ENCODE data around the gene IFITM2. TPM values are rescaled to one million over a fixed set of nuclear protein-coding genes. Genes with fewer than 3 reads are reported as not detected.
A peak's percentile ranks its signal among the peaks of the same experiment; 100 is the strongest.
"Not testable (repeated sequence)": the region's sequence is repeated elsewhere in the genome, so short reads cannot be mapped to it uniquely, and the experiment has no call there.

IFITM2 gene
- total RNA-seq = 13.5 and 126 TPM in 2 replicates

DNA sequence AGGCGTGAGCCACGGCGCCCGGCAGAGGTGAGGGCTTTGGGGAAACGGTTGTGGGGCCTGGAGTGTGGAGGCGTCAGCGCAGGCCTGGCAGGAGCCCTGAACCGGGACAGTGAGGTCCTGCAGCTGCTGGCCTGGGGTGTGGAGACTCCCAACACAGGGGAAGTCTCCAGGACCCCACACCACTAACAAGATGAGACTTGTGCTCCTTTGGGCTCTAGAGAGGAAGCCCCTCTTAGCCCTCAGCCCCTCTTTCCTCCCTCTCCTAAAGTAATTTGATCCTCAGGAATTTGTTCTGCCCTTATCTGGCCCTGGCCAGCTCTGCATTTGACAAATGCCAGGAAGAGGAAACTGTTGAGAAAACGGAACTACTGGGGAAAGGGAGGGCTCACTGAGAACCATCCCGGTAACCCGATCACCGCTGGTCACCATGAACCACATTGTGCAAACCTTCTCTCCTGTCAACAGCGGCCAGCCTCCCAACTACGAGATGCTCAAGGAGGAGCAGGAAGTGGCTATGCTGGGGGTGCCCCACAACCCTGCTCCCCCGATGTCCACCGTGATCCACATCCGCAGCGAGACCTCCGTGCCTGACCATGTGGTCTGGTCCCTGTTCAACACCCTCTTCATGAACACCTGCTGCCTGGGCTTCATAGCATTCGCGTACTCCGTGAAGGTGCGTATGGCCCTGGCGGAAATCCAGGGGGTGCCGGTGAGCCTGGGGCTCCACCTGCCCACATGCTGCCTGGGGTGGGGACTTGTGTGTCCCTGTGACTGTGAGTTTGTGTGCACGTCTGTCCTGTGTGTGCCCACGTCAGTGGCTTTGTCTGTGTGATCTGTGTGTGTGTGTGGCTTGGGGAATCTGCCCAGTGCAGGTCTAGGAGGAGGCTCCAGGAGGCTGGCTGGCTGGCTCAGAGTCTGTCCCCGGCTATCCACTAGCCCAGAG, at the start of gene IFITM2:
Gene IFITM2 (plus strand): TSS at position 51 of the 943 bp plus-strand sequence. CDS start 377 bp downstream, at position 428.
- peak; percentile 77 for DNase-seq (ENCODE audit: low read depth)

DNA sequence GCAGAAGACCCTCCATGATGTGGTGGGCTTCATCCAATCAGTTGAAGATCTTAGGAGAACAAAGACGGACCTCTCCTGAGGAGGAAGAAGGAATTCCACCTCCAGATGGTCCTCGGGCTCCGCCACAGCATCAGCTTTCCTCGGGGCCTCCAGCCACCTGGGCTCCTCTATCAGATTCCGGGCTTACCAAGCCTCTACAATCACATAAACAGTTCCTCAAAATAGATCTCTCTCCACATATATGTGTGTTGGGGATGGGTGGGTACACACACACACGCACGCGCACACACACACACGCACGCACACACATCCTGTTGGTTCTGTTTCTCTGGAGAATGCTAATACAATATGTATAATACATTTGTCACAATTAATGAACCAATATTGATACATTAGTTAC, 48.2 kb upstream of the IFITM2 start:
- DNase-seq (ENCODE audit: low read depth) = no peak

DNA sequence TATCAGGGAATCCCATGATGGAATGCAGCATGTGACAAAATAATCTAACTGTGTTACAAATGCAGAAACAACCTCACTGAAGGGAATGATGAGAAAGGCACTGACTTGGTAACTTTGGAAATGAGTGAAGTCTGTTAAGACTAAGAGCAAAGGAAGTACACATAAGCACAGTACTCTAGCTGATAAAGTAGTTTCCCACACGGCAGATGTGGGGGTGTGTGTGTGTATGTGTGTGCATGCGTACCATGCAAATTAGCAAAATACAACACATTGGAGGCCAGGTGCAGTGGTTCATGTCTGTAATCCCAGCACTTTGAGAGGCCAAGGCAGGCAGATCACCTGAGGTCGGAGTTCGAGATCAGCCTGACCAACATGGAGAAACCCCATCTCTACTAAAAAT, 46.0 kb upstream of the IFITM2 start:
- no peak for DNase-seq (ENCODE audit: low read depth)

DNA sequence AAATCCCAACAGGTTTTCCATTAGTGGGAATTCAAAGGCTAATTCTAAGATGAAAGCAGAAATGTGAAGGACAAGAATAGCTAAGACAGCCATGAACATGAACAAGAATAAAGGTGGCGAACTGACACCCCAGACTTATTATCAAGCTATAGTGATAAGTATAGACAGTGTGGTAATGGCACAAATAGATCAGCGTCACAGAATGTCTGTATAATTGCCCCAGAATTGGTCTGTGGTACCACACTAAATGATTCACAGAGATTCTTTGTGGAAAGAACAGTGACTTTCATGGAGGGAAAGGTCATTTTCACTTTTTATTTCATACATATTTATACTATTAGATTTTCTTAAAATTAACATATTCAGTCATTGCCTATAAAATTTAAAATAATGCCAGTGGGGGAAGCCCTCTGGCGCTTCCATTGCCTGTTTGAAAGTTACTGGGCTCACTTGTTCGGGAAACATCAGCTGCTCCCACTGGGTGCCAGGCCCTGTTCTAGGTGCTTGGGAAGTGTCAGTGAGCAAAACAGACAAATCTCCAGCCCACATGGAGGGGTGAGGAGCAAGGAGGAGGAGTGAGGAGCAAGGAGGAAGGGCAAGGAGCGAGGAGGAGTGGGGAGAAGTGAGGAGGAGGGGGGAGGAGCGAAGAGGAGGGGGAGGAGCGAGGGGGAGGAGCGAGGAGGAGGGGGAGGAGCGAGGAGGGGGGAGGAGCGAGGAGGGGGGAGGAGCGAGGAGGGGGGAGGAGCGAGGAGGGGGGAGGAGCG, 40.8 kb upstream of the IFITM2 start:
- no peak for DNase-seq (ENCODE audit: low read depth)

DNA sequence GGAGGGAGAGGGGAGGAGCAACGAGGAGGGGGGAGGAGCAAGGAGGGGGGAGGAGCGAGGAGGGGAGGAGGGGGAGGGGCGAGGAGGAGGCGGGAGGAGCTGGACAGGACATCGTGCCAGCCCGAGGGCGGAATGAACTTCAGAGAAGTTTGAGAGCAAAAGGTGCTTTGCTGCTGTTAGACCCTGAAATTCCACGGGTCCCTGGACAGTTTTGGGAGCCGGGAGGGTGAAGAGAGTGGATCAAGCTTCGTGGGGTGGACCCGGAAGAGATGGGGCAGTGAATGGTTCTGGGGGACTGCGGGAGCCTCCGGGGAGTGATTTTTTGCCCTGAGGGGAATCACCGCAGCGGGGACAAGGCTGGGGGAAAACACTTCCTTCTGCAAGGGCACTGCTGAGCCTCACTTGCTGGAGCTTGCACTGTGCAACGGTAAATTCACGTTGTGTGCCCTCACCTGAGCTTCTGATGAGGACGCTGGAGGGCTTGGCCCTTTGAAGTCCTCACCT, 40.1 kb upstream of the IFITM2 start:
- DNase-seq (ENCODE audit: low read depth) = no peak

DNA sequence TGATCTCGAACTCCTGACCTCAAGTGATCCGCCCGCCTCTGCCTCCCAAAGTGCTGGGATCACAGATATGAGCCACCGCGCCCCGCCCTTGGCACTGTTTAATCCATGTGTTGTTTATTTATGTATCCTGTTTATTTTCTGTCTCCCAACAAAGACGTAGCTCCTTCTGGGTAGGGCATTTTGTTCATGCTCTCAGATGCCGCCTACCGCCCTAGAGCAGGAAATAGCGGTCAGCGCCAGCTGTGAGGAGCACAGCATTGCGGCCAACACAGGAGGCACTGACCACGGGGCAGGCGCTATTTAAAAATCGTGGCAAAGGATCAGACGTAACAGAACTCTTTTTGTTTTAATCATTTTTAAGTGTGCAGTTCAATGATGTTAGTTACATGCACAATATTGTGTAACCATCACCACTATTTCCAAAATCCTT, 38.9 kb upstream of the IFITM2 start:
- not testable (repeated sequence) for DNase-seq (ENCODE audit: low read depth)

DNA sequence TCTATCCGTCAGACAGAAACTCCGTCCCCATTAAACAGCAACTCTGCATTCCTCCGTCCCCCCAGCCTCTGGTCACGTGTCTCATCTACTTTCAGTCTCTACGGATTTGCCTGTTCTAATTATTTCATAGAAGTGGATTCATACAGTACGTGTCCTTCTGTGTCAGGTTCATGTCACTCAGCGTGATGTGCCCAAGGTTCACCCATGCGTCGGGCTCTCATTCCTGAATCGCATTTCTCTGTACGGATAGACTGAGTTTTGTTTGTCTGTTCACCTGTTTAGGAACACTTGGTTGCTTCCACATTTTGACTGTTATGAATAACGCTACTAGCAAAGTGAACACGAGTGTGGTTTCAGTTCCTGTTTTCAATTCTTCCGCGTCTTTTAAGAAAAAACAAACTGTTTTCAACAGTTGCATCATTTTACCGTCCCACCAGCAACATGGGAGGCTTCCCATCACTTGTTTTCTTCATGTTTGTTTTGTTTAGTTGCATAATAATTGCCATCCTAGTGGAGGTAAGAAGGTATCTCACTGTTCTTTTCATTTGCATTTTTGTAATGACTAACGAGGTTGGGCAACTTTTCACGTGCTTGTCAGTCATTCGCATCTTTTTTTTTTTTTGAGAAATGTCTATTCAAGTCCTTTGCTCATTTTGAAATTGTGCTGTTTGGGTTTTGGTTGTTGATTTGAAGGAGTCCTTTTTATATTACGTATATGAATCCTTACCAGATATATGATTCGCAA, 38.3 kb upstream of the IFITM2 start:
- DNase-seq (ENCODE audit: low read depth) = peak; percentile 35

DNA sequence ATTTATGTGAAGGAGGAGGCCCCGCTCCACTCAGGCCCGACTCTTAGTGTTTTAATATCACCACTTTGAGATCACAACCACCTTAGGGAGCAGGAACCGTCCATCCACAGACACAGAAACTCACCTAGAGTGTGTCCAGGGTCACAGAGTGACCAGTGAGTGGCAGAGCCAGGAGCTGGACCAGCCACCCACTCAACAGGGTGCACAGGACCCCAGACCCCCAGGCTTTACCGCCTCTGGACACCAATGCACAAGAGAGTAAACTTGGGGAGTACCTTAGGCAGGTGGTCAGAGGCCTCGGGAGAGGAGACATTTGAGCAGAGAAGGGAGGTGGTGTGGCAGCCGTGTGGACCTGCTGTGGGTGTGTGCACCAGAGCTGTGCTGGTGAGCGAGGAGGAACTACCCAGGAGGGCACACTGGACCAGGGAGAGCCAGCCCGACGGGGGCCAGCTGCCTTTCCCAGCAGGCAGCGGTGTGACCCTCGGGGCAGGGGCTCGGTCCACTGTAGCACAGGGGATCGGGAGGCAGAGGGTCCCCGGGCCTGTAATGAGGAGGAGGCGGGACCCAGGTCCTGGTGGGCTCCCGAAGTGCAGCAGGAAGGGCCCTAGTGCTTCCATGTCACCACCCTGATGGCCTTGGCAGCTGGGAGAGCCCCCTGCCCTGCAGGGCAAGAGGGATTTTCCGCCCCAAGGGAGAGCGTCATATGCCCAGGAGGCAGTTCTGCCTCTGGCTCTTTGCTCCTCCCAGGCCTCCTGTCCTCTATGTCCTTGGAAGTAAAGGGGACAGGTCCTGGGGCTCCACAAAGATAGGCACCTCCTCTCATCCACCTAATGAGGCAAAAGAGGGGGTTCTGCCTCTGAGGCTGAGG, 36.9 kb upstream of the IFITM2 start:
- no peak for DNase-seq (ENCODE audit: low read depth)

DNA sequence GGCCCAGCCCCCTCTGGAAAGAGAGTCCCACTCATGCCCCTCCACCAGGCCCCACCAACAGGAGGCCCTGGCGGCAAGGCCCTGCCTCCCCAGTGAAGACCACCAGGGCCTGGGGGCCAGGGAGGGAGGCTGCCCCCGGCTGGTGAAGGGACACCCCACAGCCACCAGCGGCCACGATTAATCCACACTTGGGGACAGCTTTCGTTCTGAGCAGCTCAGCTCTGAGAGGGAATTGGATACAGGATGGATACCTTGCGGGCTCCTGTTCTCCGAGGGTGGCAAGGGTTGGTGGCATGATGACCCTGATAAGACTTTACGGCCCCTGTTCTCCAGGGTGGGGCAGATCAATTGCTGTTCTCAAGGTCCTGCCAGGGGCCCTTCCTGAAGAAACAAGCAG, 36.3 kb upstream of the IFITM2 start:
- no peak for DNase-seq (ENCODE audit: low read depth)

DNA sequence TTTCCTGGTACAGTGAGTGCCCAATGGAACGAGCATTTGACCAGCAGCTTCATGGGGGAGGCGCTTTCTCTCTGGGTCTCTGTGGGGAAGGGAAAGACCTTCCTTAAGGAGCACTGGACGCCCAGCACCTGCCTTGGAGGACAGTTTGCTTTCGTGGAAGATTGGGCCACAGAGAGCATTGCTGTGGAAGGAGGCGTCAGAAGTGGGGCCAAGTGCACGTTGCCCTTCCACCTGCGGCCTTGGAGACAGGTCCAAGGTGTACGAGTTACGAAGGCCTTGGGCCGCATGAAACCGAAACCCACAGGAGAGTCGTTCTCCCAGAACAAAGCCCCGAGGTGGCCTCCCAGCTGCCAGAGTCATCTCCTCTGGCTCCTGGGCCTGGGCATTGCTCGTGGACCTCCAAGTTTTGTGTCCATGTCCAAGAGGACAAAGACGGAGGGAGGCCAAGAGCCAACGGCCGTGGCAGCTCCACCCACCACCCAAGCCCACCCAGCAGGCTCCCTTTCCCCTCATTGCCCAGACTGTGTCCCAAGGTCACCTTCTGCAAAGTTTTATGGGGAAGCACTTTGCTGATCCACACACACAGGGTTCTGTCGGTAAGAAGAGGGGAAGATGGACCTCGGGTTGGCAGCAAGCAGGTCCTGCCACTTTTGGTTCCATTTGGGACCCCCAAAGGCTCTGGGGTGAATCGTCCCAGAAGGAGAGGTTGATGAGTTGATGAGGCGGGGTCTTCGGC, 35.3 kb upstream of the IFITM2 start:
- DNase-seq (ENCODE audit: low read depth) = no peak

DNA sequence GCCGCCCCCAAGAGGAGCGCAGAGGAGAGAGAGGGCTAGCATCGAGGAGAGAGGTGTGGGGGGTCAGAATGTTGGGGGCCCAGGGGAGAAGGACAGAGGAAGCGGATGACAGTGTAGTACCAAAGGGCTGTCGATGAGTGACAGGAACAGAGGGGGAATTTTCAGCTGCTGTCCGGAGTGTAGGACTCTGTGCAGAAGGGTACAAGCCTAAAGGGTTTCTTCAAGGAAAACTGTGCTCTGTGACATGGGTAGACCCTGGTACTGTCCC, 34.8 kb upstream of the IFITM2 start:
- no peak for DNase-seq (ENCODE audit: low read depth)

DNA sequence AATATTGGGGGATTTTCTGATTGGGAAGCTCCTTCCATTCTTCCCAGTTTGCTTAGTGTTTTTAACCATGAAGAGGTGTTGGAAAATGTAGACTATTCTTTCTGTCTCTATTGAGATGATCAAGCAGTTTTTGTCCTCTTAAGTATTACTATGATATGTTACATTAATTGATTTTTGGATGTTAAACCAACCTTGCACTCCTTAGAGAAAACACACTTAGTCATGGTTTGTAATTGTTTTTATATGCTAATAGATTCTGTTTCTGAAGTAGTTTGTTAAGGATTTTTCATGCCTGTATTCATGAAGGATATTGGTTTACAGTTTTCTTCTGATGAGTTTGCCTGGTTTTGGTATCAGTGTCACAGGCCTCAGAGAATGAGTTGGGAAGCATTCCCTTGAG, 31.4 kb upstream of the IFITM2 start:
- DNase-seq (ENCODE audit: low read depth) = no peak

DNA sequence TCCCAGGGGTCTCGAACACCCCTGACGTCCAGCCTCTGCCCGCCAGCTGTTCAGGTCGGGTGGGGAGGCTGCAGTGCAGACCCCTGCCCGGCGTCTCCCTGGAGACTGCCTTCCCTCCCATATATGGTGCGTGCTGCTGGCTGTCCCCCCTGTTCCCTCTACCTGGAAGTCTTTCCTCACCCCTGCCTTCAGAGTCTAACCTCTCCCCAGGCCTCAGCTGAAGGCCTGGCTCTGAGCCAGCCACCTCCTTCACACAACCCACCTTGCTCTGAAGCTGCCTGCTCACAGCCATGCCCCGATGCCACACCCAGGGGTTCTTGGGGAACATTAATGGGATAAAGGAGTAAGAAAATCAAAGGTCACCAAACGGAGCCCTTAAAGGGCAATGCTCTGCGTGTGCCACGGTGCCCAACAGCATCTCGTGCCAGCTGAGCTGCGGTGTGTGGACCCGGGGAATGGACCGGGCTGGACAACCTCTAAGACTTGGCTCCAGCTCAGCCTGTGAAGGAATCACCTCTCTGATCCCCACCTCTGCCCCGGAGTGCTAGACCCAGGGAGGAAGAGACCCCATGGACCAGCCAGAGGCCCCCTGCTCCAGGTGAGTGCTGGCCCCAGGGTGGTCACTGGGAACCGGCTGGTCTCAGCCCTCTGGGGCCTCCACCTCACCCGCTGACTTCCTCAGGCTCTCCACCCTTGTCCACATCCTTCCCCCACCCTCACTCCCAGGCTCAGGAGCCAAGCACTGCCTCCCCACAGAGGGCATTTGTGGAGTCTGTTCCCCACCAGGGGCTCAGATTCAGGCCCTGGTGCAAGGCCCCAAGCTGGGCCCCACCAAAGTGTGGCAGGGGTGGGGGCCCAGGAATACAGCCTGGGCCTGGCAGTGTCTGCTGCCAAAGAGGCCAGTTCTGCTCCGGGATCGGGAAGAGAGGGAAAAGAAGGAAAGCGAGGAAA, 29.3 kb upstream of the IFITM2 start, which contains the start of gene NLRP6:
Gene NLRP6 (plus strand): TSS at position 407 of the 951 bp plus-strand sequence. CDS start 163 bp downstream, at position 570.
- DNase-seq (ENCODE audit: low read depth) = no peak

DNA sequence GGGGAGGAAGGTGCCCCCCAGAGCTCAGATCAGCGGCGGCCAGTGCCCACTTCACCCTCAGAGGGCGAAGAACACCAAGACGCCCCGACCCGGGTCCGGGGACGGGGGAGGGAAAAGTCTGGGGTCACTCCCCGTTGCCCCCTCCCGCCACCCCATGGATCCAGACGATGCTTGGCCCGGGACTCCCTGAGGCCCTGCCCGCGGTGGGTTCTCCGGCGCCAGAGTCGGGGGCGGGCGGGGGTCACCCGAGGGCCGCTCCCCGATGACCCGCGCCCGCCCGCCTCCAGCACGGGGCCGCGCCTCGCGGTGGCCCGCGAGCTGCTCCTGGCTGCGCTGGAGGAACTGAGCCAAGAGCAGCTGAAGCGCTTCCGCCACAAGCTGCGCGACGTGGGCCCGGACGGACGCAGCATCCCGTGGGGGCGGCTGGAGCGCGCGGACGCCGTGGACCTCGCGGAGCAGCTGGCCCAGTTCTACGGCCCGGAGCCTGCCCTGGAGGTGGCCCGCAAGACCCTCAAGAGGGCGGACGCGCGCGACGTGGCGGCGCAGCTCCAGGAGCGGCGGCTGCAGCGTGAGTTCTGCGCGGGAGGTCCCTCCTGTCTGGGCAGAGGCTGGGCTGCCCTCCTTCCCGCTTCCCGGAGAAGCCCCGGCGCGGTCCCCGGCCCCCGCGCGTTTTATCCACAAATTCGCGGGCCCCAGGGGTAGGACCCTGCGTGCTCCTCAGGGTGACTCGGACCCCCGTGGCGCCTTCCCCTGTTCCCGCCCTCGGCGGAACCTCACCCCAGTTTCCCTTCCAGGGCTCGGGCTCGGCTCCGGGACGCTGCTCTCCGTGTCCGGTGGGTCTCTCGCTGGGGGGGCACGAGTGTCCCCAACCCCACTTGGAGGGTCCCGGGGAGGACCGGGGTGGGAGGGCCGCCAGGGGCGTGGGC, 28.3 kb upstream of the IFITM2 start:
- DNase-seq (ENCODE audit: low read depth) = no peak

DNA sequence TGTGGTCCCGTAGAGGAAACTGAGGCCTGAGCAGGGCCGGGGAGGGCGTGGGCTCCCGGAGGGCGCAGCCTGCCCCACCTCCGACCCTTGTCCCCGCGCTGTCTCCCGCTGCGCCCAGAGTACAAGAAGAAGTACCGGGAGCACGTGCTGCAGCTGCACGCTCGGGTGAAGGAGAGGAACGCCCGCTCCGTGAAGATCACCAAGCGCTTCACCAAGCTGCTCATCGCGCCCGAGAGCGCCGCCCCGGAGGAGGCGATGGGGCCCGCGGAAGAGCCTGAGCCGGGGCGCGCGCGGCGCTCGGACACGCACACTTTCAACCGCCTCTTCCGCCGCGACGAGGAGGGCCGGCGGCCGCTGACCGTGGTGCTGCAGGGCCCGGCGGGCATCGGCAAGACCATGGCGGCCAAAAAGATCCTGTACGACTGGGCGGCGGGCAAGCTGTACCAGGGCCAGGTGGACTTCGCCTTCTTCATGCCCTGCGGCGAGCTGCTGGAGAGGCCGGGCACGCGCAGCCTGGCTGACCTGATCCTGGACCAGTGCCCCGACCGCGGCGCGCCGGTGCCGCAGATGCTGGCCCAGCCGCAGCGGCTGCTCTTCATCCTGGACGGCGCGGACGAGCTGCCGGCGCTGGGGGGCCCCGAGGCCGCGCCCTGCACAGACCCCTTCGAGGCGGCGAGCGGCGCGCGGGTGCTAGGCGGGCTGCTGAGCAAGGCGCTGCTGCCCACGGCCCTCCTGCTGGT, 27.5 kb upstream of the IFITM2 start:
- peak; percentile 3 for DNase-seq (ENCODE audit: low read depth)

DNA sequence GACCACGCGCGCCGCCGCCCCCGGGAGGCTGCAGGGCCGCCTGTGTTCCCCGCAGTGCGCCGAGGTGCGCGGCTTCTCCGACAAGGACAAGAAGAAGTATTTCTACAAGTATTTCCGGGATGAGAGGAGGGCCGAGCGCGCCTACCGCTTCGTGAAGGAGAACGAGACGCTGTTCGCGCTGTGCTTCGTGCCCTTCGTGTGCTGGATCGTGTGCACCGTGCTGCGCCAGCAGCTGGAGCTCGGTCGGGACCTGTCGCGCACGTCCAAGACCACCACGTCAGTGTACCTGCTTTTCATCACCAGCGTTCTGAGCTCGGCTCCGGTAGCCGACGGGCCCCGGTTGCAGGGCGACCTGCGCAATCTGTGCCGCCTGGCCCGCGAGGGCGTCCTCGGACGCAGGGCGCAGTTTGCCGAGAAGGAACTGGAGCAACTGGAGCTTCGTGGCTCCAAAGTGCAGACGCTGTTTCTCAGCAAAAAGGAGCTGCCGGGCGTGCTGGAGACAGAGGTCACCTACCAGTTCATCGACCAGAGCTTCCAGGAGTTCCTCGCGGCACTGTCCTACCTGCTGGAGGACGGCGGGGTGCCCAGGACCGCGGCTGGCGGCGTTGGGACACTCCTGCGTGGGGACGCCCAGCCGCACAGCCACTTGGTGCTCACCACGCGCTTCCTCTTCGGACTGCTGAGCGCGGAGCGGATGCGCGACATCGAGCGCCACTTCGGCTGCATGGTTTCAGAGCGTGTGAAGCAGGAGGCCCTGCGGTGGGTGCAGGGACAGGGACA, 26.7 kb upstream of the IFITM2 start:
- DNase-seq (ENCODE audit: low read depth) = no peak

All from renal cortical epithelial cell (primary cell).